Activated CD8-positive, alpha-beta memory T cell treated with anti-CD3 and anti-CD28 coated beads for 36 hours (primary cell): ENCODE measurements around the gene LRRTM4. TPM values are rescaled to one million over a fixed set of nuclear protein-coding genes. Genes with fewer than 3 reads are reported as not detected.
"Not testable (repeated sequence)": the region's sequence is repeated elsewhere in the genome, so short reads cannot be mapped to it uniquely, and the experiment has no call there.

Experiments
- CTCF ChIA-PET: fragments of 350-600 bp; sonication (Branson Sonifier 250); formaldehyde crosslinking; loops from one replicate; lab custom pipeline; 2021; ENCODE audit warnings: antibody characterized with exemption; lab: Charles Lee
- POLR2A ChIA-PET: fragments of 350-600 bp; sonication (Branson Sonifier 250); formaldehyde crosslinking; loops from one replicate; lab custom pipeline; 2021; ENCODE audit warnings: antibody characterized with exemption; lab: Charles Lee
- total RNA-seq, 2 experiments: library from RNA; stranded (reverse); gene quantifications; one replicate each; pipeline ENCODE4 v1.2.3, GENCODE V29; 2021

Gene LRRTM4
- total RNA-seq, 2 experiments from 2014 or later, result not detected

DNA sequence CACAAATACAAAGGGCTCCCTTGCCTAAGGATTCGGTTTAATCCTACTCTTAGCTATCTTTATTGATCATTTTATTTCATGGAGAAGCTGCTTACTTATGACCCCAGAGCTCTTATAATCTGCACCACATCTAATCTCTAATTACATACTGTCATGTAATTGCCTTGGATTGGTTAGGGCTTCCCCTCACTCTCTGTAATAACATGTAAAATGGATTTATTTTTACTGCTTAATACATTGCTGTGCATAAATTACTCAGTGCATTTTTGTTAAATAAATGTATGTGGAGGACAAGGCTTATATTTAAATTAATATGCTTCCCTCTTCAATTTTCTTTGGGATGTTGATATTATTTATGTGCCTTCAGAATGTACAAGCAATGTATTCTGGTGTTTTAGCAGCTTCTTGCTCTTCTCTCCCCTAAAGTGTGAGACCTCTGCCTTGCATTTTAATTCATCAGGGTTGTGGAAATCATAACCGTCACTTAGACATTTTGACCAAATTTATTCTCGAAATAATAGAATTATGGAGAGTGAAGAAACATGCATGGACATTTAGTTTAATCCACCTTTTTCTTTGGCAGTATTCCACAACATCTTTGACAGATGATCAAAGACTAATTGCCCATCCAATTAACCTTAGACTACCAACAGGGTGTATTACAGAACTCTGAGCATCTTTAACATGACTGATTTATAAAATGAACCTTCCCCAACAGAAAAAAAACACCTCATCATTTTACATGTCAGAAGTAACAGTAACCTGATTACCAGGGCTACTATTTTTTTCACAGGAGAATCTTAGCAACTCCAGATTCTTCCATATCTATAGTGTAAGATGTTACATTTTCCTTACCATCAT, 692.6 kb downstream of the LRRTM4 start:
- POLR2A ChIA-PET, result no interaction called here
- CTCF ChIA-PET, result no interaction called here

DNA sequence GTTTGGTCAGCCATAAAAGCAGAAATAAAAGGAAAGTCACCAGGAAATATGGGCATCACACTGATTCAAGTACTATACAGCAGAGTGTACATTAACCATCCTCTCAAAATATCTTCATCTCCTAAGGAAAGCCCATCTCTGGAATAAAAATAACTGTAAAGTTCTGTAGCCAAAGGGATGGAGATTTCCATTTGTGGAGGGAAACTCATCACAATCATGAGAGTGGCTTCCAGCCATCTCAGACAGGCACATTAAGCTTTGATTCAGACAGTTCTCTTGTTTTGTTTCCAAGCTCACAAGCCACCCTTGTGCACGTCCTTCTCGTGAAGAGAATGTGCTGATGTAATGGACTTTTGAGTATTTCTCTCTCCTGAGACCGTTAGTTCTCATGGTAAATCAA, 695.5 kb downstream of the LRRTM4 start:
- ChIA-PET CTCF (no interaction called here), POLR2A (no interaction called here)

DNA sequence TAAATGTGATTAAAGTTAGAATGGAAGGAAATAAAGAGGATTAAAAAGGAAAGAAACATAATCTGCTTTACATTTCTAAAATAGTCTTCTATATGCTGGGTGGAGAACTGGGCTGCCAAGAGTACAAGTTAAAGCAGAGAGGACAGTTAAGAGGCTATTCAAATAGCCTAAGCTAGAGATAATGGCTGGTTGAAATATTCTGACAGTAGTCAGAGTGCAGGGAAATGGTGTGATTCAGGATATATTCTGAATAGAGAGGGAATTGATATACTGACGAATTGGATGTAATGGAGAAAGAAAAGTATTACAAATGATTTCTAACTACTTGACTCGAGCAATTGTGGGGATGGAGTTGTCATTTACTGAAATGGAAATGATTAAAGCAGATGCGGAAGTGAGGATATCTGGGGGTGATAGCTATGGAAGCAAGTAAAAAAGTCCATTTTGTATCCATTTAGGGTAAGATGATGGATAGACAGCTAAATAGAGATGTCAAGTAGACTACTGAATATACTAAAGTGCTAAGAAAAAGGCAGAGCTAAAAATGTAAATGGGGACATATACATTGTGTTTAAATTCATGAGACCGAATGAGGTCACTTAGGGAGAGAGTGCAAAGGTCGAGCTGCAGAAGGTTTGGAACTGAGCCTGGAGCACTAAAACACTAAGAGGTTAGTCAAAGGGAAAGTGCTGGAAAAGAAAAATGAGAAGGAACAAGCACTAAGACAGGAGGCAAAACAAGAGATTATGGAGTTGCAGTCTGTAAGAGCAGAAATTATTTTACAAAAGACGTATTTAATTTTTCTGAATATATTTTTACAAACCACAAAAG, 696.8 kb downstream of the LRRTM4 start:
- ChIA-PET POLR2A (no interaction called here), CTCF (no interaction called here)

DNA sequence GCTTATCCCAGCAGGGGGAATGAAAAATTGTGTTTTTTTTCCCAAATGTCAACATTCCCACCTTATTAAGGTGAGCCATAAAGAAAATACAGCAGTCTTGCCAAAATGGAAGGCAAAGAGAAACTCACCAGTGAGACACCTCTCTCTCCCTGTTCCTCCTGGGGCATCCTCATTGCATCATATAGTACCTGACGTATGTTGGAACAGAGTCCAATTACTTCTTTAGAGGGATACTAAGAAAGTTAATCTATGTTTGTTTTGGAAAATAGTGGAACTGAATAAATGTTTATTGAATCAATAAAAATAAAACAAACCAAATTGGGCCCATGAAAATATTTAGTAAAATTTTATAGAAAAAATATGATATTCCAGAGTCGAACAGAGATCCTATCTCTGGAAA, 700.4 kb downstream of the LRRTM4 start:
- CTCF ChIA-PET, result no interaction called here
- POLR2A ChIA-PET, result no interaction called here

DNA sequence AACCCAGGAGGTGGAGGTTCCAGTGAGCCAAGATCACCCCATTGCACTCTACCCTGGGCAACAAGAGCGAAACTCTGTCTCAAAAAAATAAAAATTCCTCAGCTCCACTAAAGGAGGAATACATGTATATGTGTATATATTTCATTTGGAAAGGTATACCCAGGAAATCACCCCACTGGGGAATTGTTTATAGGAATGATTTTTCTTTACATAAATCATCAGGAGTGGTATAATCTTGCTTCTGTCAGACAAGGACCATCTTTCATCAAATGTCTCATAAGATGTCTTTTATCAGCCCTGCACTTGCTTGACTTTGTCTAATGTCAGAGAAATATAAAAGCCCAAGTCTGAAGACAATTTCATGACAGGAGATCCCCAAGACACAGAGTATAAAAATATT, 709.1 kb downstream of the LRRTM4 start:
- POLR2A ChIA-PET, result no interaction called here
- CTCF ChIA-PET, result no interaction called here

DNA sequence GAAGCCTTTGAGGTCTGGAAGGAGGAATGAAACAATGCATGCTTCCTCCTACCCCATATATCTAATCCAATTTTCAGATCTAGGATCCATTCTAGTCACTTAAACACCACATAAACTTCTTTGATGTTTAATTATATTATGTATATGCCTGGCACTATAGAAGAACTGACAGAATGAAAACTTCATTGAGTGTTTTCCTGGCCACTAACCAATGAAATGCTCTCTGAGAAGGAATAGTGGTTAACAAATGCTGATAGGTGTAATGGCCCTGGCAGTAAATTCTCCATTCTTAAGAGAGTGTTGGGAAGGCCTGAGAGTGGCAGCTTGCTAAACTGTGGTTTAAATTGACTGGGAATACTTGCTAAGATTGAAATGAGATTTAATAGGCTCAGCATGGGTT, 710.0 kb downstream of the LRRTM4 start:
- POLR2A ChIA-PET, result no interaction called here
- CTCF ChIA-PET, result no interaction called here

DNA sequence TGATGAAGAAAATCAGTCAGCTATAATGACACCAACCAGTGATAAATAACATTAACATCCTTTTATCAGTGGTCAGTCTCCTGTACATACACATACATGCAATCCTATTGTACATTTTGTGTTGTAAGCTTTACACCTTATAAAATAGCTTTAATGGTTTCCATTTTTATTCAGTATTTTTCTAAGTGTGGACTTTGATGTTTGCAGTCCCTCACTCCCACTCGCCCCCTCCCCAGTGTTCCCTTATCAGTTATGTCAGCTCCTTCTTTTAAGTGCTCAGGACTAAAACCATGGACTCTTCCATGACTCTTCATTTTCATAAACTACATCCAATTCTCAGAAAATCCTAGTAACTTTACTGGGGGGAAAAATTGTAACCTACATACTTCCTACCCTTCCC, 713.0 kb downstream of the LRRTM4 start:
- CTCF ChIA-PET, result no interaction called here

DNA sequence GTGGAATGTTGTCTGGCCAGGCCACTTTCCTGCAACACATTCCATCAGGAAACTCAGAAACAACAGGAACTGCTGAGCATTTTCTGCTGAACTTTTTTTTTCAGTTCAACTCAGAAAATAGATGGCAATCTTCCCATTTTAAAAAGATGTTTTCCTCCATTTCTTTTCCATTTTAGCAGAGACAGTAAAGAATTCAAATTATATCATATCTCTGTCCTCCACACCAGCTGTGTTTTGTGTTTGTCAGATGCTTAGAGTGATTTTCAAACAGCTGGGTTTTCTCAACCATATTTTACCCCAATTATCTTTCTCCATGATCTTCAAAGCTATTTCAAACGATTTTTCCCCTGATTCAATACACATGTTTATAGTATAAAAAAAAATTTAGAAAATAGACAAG, 713.4 kb downstream of the LRRTM4 start:
- POLR2A ChIA-PET, result no interaction called here
- CTCF ChIA-PET, result no interaction called here

More for the DNA sequence above, 713.0 kb downstream of the LRRTM4 start:
- POLR2A ChIA-PET, result no interaction called here

DNA sequence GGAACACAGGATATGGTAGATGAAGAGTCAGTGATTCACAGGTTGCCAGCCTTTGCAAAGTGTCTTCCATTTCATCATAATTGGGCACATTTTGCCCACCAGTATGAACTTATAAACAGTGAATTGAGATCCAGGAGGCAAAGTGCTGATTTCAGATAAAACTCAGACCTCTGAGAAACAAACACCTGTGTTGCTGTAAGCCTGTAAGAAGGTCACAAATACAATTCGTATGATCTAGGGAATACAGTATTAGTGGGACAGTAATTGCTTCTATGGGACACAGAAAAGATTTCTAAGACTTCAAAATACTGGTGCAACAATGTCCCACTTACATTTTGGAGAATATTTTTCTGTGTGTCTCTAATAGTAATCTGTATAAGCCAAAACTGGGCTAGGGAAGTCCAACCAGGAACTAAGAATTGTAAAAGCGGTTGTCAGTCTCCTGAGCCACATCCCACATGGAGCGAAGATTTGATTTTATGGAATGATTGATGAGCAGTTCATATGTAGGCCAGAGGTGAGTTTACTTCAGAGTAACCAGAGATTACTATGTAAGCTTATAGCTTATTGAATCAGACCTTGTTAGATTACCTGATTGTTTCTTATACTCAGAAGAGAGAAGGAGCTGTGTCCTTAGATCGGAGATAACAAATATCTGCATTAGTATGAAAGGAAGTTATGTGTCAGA, 728.4 kb downstream of the LRRTM4 start:
- ChIA-PET CTCF (no interaction called here), POLR2A (no interaction called here)

DNA sequence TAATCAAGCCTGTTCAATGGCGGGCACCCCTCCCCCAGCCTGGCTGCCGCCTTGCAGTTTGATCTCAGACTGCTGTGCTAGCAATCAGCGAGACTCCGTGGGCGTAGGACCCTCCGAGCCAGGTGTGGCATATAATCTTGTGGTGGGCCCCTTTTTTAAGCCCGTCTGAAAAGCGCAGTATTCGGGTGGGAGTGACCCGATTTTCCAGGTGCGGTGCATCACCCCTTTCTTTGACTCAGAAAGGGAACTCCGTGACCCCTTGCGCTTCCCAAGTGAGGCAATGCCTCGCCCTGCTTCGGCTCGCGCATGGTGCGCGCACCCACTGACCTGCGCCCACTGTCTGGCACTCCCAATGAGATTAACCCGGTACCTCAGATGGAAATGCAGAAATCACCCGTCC, 740.9 kb downstream of the LRRTM4 start:
- CTCF ChIA-PET, POLR2A ChIA-PET: not testable (repeated sequence)

DNA sequence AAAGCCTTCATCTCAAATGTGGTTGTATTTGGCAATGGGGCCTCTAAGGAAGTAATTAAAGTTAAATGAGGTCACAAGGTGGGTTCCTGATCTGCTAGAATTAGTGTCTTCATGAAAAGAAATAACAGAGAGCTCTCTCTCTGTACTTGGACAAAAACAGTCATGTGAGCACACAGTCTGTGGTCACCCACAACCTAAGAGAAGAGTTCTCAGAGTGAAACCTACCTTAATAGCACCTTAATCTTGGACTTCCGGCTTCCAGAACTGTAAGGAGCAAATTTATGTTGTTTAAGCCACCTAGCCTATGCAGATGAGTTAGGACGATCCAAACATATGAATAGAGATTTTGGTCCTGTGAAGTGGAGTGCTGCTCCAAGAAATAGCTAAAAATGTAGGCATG, 758.9 kb downstream of the LRRTM4 start:
- CTCF ChIA-PET, result no interaction called here
- POLR2A ChIA-PET, result no interaction called here

DNA sequence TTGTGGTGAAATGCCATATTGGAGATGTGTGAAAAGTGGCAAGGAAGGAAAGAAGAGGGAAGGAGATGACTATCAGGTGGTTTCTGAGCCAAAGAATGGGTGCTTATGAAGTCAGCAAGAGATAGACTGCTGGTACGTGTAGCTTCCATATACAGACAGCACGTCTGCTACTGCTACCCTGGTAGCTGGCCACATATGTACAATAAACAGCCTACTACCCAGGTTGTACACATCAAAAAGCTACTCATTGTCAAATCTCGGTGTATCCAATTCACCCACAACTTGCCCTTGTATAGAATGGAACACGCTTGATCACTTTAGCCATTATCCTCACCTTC, 761.8 kb downstream of the LRRTM4 start:
- POLR2A ChIA-PET, result no interaction called here

DNA sequence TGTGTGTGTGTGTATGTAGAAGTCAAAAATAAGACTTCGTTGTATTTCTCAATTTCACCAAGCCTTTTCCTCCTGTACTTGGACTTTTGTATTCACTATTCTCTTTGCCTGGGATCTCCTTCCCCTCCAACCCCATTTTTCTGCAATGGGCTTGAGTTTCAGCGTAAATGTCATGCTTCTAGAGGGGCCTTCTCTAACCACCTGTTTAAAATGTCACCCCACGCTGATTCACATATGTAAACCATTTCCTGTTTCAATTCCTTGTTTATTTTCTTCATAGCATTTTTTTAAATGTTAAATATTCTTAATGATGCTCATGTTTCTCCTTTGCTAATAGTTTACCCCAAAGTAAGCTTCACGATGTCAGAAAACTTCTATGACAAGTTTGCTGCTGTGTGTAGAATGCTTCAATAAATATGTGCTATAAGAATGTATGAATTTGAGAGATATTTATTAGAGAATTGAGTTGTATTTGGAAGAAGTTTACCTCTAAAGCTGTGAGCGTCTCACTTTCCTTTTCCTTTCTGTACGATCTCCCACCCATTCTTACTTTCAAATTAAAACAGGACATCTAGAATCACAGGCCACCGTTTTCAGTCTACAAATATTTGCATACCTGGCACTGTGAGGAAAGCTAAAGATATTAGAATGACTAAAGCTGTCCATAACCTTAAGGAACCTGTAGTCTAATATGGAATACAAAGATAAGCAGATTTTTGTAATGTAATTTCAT, 762.4 kb downstream of the LRRTM4 start:
- ChIA-PET POLR2A (no interaction called here), CTCF (no interaction called here)

More for the DNA sequence above, 761.8 kb downstream of the LRRTM4 start:
- CTCF ChIA-PET, result no interaction called here

DNA sequence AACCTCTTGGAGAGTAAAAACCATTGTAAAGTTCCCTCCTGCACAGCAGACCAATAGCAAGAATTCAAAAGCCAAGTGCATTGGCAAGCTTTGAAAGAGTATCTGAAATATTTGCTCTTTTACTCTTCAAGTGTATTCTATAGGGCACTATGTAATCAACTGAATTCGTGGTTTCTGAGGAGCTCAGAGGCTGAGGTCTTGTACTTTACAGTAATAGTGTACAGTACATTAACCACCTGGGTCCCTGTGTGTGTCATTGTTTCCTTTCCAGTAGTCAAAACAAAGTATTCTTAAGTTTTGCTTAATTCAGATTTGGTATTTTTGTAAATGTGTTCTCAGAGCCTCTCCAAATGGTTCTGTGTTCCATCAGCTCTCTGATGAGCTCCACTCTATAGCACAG, 769.7 kb downstream of the LRRTM4 start:
- CTCF ChIA-PET, result no interaction called here

DNA sequence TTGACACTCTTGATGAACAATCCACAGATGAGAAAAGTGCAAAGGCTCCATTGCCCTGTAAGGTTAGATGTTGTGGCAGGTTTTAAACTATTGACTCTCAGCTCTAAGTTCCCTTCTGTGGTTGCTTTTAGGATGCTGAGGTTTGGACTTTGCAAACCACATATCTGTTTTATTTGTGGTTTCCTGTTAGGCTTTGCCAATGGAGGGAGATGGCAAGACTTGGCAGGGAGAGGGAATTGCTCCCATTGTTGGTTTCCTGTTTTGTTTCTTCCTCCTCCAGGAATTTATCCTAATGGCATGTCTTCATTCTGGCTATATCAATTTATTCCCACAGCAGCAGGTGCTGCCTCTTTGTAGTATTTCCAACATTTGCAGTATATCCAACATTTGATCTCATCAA, 772.3 kb downstream of the LRRTM4 start:
- ChIA-PET CTCF (no interaction called here), POLR2A (no interaction called here)

More for the DNA sequence above, 769.7 kb downstream of the LRRTM4 start:
- POLR2A ChIA-PET, result no interaction called here

DNA sequence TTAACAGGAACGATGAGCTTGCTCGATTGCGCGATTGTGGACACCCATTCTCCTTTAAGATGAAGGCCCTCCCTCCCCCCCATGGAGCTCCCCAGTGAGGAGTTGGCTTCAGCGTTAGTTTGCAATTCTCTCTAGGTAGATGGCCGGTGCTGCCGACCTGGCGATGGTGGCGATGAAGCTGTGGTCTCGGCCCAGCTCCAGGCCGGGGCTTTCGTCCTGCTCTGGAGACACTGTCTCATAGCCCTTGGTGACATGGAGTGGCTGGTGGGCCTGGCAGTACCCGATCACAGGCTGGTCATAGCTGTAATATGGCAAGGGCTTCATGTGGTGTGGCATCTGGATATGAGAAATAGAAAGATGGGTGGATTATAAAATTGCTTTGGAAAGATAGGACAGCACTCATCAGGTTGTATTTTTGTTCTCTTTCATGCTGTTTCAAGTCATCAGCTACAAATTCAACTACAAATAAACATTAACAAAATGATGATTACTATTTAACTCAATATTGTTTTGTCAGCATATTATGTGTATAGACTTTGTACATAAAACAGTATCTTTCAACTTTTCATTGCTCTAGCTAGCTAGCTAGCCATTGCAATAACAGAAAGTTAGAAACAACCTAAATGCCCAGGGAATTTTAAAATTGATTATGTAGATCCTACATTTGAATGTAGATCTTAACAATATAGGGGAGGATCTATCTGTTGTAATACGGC, 773.4 kb downstream of the LRRTM4 start:
- ChIA-PET POLR2A (no interaction called here), CTCF (no interaction called here)

DNA sequence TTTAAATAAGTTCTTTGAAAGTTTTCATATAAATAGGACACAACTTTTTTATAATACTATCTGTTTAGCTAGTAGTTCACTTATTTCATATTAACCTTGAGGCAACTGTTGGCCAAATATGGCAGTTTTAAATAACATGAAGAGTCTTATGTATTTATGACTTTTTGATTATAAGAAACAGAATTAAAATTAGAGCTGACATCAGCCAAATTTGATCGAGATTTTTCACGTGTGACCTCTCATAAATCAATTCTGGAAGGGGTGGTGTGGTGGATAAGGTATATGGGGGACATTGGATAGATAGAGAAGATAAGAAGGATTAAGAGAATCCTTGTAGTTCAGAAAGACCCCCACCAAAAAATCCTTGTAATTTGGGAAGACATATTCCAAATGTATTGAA, 776.6 kb downstream of the LRRTM4 start:
- ChIA-PET CTCF (no interaction called here), POLR2A (no interaction called here)

DNA sequence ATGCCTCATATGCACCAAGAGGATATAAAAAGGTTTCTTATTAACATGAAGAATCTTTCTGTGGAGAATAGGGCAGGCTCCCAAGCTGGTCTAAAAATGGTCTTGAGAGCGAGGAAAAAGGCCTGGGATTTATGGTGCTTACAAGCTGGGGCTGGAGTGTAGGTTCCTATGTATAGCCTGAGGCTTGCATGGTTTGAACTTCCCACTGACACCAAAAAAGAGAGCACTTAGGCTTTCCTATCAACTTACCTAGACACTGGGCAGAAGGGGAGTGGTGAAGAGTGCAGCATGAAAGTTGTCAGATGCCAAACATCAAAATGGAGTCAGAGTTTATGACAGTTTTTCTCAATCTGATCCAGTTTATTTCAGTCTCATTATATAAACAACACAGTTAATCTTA, 784.6 kb downstream of the LRRTM4 start:
- CTCF ChIA-PET, result no interaction called here
- POLR2A ChIA-PET, result no interaction called here

DNA sequence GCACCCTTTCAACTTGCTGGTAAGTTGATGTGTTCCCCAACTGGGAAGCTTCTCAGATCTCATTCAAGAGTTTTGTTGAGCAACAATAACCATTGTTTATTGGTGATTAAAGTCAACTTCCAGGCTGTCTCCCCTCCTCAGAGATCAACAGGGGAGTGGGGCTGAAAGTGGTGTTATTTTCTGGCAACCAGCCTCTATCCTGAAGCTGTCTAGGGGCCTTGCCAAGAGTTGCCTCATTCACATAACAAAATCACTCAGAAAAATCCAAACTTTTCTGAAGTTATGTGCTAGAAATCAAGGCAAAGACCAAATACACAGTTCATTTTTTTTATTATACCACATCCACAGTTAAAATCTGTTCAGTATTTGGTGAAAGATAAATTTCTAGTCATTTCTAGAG, 788.4 kb downstream of the LRRTM4 start:
- CTCF ChIA-PET, result no interaction called here
- POLR2A ChIA-PET, result no interaction called here
